ENCODE results near the gene SLC48A1. TPM values are rescaled to one million over a fixed set of nuclear protein-coding genes. Genes with fewer than 3 reads are reported as not detected.
A peak's percentile ranks its signal among the peaks of the same experiment; 100 is the strongest.

SLC48A1 gene
- total RNA-seq, 1 experiment from 2014 or later: 37.5 TPM

DNA sequence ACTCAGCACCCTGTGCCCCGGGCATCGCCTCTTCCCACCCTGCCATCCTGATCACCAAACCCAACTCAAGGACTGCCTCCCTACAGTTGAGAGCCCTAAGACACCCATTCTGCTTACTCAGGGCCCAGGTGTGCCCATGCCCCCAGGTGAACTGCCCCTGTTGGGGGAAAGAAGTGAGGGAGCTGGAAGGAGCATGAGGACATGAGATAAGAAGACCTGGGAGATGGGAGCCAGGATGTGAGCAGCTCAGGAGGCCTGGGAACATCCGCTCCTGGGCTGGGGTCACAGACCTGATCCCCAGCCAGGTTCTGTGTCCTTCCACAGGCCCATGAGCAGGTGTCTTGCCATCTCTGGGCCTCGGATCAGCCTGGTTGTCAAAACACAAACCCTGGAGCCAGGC is 20.9 kb upstream of the SLC48A1 start:
- H3K9me3 ChIP-seq: no peaks in the 10 kb centered on the region
- no peaks in the 10 kb centered on the region for H3K36me3 ChIP-seq (ENCODE audit: control insufficient read depth, insufficient read depth, low read length)
- Mint-ChIP-seq H3K27me3 (ENCODE audit: insufficient read depth, unreplicated experiment) (no peaks in the 10 kb centered on the region), H3K27ac (ENCODE audit: unreplicated experiment) (no peak overlapping the region), H3K36me3 (ENCODE audit: insufficient read depth, unreplicated experiment) (no peaks in the 10 kb centered on the region), H3K9me3 (ENCODE audit: unreplicated experiment) (no peaks in the 10 kb centered on the region), H3K4me1 (ENCODE audit: low read depth, unreplicated experiment) (peaks cover 19% of the 10 kb centered on the region), H3K4me3 (ENCODE audit: unreplicated experiment) (no peak overlapping the region)
- peaks cover 11% of the 10 kb centered on the region for H3K4me1 ChIP-seq
- intact Hi-C loops (cut with micrococcal nuclease; ENCODE audit: unreplicated experiment): no loop called here
- TF ChIP-seq, protein P1, sequence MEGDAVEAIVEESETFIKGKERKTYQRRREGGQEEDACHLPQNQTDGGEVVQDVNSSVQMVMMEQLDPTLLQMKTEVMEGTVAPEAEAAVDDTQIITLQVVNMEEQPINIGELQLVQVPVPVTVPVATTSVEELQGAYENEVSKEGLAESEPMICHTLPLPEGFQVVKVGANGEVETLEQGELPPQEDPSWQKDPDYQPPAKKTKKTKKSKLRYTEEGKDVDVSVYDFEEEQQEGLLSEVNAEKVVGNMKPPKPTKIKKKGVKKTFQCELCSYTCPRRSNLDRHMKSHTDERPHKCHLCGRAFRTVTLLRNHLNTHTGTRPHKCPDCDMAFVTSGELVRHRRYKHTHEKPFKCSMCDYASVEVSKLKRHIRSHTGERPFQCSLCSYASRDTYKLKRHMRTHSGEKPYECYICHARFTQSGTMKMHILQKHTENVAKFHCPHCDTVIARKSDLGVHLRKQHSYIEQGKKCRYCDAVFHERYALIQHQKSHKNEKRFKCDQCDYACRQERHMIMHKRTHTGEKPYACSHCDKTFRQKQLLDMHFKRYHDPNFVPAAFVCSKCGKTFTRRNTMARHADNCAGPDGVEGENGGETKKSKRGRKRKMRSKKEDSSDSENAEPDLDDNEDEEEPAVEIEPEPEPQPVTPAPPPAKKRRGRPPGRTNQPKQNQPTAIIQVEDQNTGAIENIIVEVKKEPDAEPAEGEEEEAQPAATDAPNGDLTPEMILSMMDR (IDR thresholded peaks at IDR 0.05; ENCODE audit: insufficient read depth in 1 of 2, low read depth in 1 of 2, low read length in 1 of 2, severe bottlenecking in 1 of 2, unreplicated experiment in 1 of 2): no peak
- ChIA-PET POLR2A (no interaction called here), CTCF (no interaction called here)
- no TSS peak for BruUV-seq (replicated peaks)
- no peak overlapping the region for H3K4me3 ChIP-seq (ENCODE audit: low read depth, low read length)
- no peaks in the 10 kb centered on the region for H3K27me3 ChIP-seq (replicated peaks; ENCODE audit: control insufficient read depth, insufficient read depth, low read length)
- DNase-seq: no peak

DNA sequence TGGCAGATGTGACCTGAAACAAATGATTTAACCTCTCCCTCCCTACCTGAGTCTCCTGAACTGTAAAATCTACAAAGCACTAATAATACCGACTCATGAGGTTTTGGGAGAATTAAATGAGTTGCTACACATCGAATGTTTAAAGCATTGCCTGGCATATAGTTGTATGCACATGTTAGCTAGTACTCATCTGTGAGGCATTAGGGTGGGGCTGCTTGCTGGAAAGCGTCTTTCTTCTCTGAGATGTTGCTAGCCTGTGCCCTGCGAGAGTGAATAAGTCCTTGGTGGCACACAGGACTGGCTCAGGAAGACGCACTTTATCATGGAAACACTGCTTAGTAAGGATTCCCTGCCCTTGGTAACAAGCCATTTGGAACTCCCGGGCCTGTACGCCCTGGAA is 20.5 kb upstream of the SLC48A1 start:
- BruUV-seq (replicated peaks): no TSS peak

GRCh38 chr12:47753021-47754001 is 19.7 kb upstream of the SLC48A1 start:
- POLR2A ChIA-PET: no interaction called here
- H3K9me3 Mint-ChIP-seq (ENCODE audit: unreplicated experiment): no peaks in the 10 kb centered on the region
- no TSS peak for BruUV-seq (replicated peaks)

More for the DNA sequence above, 20.5 kb upstream of the SLC48A1 start:
- Mint-ChIP-seq H3K9me3 (ENCODE audit: unreplicated experiment) (no peaks in the 10 kb centered on the region), H3K4me3 (ENCODE audit: unreplicated experiment) (no peak overlapping the region), H3K27ac (ENCODE audit: unreplicated experiment) (no peak overlapping the region), H3K27me3 (ENCODE audit: insufficient read depth, unreplicated experiment) (no peaks in the 10 kb centered on the region), H3K4me1 (ENCODE audit: low read depth, unreplicated experiment) (peaks cover 19% of the 10 kb centered on the region), H3K36me3 (ENCODE audit: insufficient read depth, unreplicated experiment) (no peaks in the 10 kb centered on the region)
- ChIA-PET POLR2A (no interaction called here), CTCF (interaction anchor here (0.9 kb wide), 1 partner anchor 14 kb away, joined by 7 read pairs; no protein-coding TSS in a partner anchor)
- no peaks in the 10 kb centered on the region for H3K9me3 ChIP-seq
- DNase-seq: no peak
- no peaks in the 10 kb centered on the region for H3K36me3 ChIP-seq (ENCODE audit: control insufficient read depth, insufficient read depth, low read length)
- intact Hi-C loops (cut with micrococcal nuclease; ENCODE audit: unreplicated experiment): no loop called here
- H3K4me1 ChIP-seq: peaks cover 11% of the 10 kb centered on the region
- TF ChIP-seq, protein P1 (IDR thresholded peaks at IDR 0.05; ENCODE audit: insufficient read depth in 1 of 2, low read depth in 1 of 2, low read length in 1 of 2, severe bottlenecking in 1 of 2, unreplicated experiment in 1 of 2): no peak
- no peak overlapping the region for H3K4me3 ChIP-seq (ENCODE audit: low read depth, low read length)
- H3K27me3 ChIP-seq (replicated peaks; ENCODE audit: control insufficient read depth, insufficient read depth, low read length): no peaks in the 10 kb centered on the region

More at GRCh38 chr12:47753021-47754001, 19.7 kb upstream of the SLC48A1 start:
- no peaks in the 10 kb centered on the region for H3K9me3 ChIP-seq
- Mint-ChIP-seq H3K4me1 (ENCODE audit: low read depth, unreplicated experiment) (peaks cover 19% of the 10 kb centered on the region), H3K4me3 (ENCODE audit: unreplicated experiment) (no peak overlapping the region), H3K27ac (ENCODE audit: unreplicated experiment) (peak overlapping the region; percentile 51), H3K36me3 (ENCODE audit: insufficient read depth, unreplicated experiment) (no peaks in the 10 kb centered on the region), H3K27me3 (ENCODE audit: insufficient read depth, unreplicated experiment) (no peaks in the 10 kb centered on the region)
- CTCF ChIA-PET: interaction anchor here (0.9 to 2.8 kb wide), 3 partner anchors 9 to 15 kb away, joined by 7 to 22 read pairs (median 13); no protein-coding TSS in a partner anchor
- TF ChIP-seq, protein P1 (IDR thresholded peaks at IDR 0.05; ENCODE audit: insufficient read depth in 1 of 2, low read depth in 1 of 2, low read length in 1 of 2, severe bottlenecking in 1 of 2, unreplicated experiment in 1 of 2): no peak
- peaks cover 17% of the 10 kb centered on the region for H3K4me1 ChIP-seq
- intact Hi-C loops (cut with micrococcal nuclease; ENCODE audit: unreplicated experiment): no loop called here
- H3K27me3 ChIP-seq (replicated peaks; ENCODE audit: control insufficient read depth, insufficient read depth, low read length): no peaks in the 10 kb centered on the region
- no peaks in the 10 kb centered on the region for H3K36me3 ChIP-seq (ENCODE audit: control insufficient read depth, insufficient read depth, low read length)
- H3K4me3 ChIP-seq (ENCODE audit: low read depth, low read length): no peak overlapping the region
- DNase-seq: no peak

Measured in Caco-2 (cell line).